B cell (primary cell): ENCODE results near the gene STX4. TPM values are rescaled to one million over a fixed set of nuclear protein-coding genes. Genes with fewer than 3 reads are reported as not detected.
A peak's percentile ranks its signal among the peaks of the same experiment; 100 is the strongest.

Experiments
- ATAC-seq: fragments of 200-7000 bp; cut with Tn5 transposase; one replicate; pipeline ENCODE4 v1.10.0; 2021; ENCODE audit warnings: low read depth, mild to moderate bottlenecking, moderate number of reproducible peaks, moderate library complexity
- CTCF ChIA-PET: fragments of 350-600 bp; sonication (Branson Sonifier 250); formaldehyde crosslinking; loops from one replicate; lab custom pipeline; 2021; ENCODE audit warnings: antibody characterized with exemption, inconsistent platforms; lab: Charles Lee
- POLR2A ChIA-PET: fragments of 350-600 bp; sonication (Branson Sonifier 250); formaldehyde crosslinking; loops from one replicate; lab custom pipeline; 2021; ENCODE audit warnings: antibody characterized with exemption; lab: Charles Lee
- DNase-seq: peaks from one replicate; pipeline ENCODE4 v3.0.0; 2013
- H2AFZ ChIP-seq: 2 replicates; pipeline ENCODE4 v1.6.1; 2012; ENCODE audit warnings: mild to moderate bottlenecking, low read depth, low read length; ENCODE audit not compliant: insufficient read depth, poor library complexity, severe bottlenecking
- H3K27ac ChIP-seq, 2 donors: 1 replicate in 1 of 2; 2 replicates in 1 of 2; pipeline ENCODE4 v1.5.1; 2012 to 2013; ENCODE audit warnings: low read length in 2 of 2, mild to moderate bottlenecking in 2 of 2, moderate library complexity in 1 of 2
- H3K27me3 ChIP-seq, 4 experiments: fragments of 200-600 bp in 1 of 4; sonication (generic) in 1 of 4; replicated peaks in 1 of 4; 1 replicate in 2 of 4; 2 replicates in 2 of 4; pipeline versions ENCODE4 v1.6.1 to v1.7.0; 2013 to 2016; ENCODE audit warnings: low read length in 3 of 4, mild to moderate bottlenecking in 2 of 4, mixed read lengths in 1 of 4, moderate library complexity in 1 of 4; ENCODE audit not compliant: insufficient read depth in 4 of 4, control insufficient read depth in 3 of 4; ENCODE audit errors: control extremely low read depth in 1 of 4
- H3K36me3 ChIP-seq, 2 experiments: replicated peaks in 1 of 2; 1 replicate in 1 of 2; 2 replicates in 1 of 2; pipeline versions ENCODE4 v1.6.1 to v1.7.1; 2013; ENCODE audit warnings: low read length in 1 of 2; ENCODE audit not compliant: insufficient read depth in 2 of 2, control insufficient read depth in 1 of 2; ENCODE audit errors: control extremely low read depth in 1 of 2, extremely low read depth in 1 of 2
- H3K4me1 ChIP-seq, 2 donors: fragments of 200-600 bp in 1 of 2; sonication (generic) in 1 of 2; 1 replicate in 1 of 2; 2 replicates in 1 of 2; pipeline versions ENCODE4 v1.5.1 to v1.6.1; 2013 to 2017; ENCODE audit warnings: low read length in 2 of 2; ENCODE audit not compliant: control insufficient read depth in 2 of 2, insufficient read depth in 2 of 2
- H3K4me2 ChIP-seq: replicated peaks from 2 replicates; pipeline ENCODE3; 2012; ENCODE audit warnings: mild to moderate bottlenecking, low read depth, low read length; ENCODE audit not compliant: poor library complexity, severe bottlenecking
- H3K4me3 ChIP-seq, 5 experiments: fragments of 200-600 bp in 1 of 5; sonication (generic) in 1 of 5; 1 replicate in 3 of 5; 2 replicates in 2 of 5; pipeline versions ENCODE4 v1.5.1 to v1.7.0; 2011 to 2016; ENCODE audit warnings: low read length in 4 of 5, mild to moderate bottlenecking in 4 of 5, low read depth in 2 of 5, control low read depth in 1 of 5, moderate library complexity in 1 of 5; ENCODE audit not compliant: insufficient read depth in 1 of 5; ENCODE audit errors: control extremely low read depth in 1 of 5, extremely low read depth in 1 of 5
- H3K79me2 ChIP-seq: fragments of 200-600 bp; sonication (generic); one replicate; pipeline ENCODE4 v1.6.0; 2016; ENCODE audit warnings: low read length; ENCODE audit not compliant: control insufficient read depth, insufficient read depth
- H3K9ac ChIP-seq: fragments of 200-600 bp; sonication (generic); 2 replicates; pipeline ENCODE4 v1.6.1; 2017; ENCODE audit warnings: mild to moderate bottlenecking, low read length, moderate library complexity
- H3K9me3 ChIP-seq, 3 donors: one replicate each; pipeline versions ENCODE4 v1.6.1 to v1.7.1; 2013; ENCODE audit warnings: low read length in 2 of 3; ENCODE audit not compliant: control insufficient read depth in 2 of 3, insufficient read depth in 1 of 3; ENCODE audit errors: control extremely low read depth in 1 of 3
- H4K20me1 ChIP-seq: 2 replicates; pipeline ENCODE4 v1.6.0; 2012; ENCODE audit warnings: mild to moderate bottlenecking, low read length; ENCODE audit not compliant: insufficient read depth, control insufficient read depth, poor library complexity, severe bottlenecking
- H3K27ac Mint-ChIP-seq: one replicate; pipeline ENCODE4 v1.8.0; 2021; ENCODE audit warnings: mixed read lengths
- H3K27me3 Mint-ChIP-seq: one replicate; pipeline ENCODE4 v1.8.0; 2021; ENCODE audit warnings: mixed read lengths
- H3K4me1 Mint-ChIP-seq: one replicate; pipeline ENCODE4 v1.8.0; 2021; ENCODE audit warnings: mixed read lengths
- H3K4me3 Mint-ChIP-seq: one replicate; pipeline ENCODE4 v1.8.0; 2021; ENCODE audit warnings: mixed read lengths
- H3K9me3 Mint-ChIP-seq: one replicate; pipeline ENCODE4 v1.8.0; 2022; ENCODE audit warnings: mixed read lengths; ENCODE audit not compliant: insufficient read depth
- CTCF ChIP-seq: fragments of 200-600 bp; IDR thresholded peaks from one replicate; pipeline ENCODE4 v1.8.0; 2022; ENCODE audit warnings: antibody characterized with exemption, mild to moderate bottlenecking
- EZH2 ChIP-seq: IDR thresholded peaks from 2 replicates; pipeline ENCODE4 v1.6.1; 2012; ENCODE audit warnings: borderline replicate concordance, low read depth, mild to moderate bottlenecking, moderate library complexity, low read length; ENCODE audit not compliant: insufficient read depth, poor library complexity, severe bottlenecking
- WGBS: methylation state at CpG from one replicate; pipeline ENCODE4 v1.1.5; 2013; ENCODE audit warnings: missing lambda C conversion rate; ENCODE audit not compliant: insufficient coverage; 5-methylcytosine and 5-hydroxymethylcytosine counted together
- intact Hi-C: fragments of 100-400 bp; cut with micrococcal nuclease; formaldehyde crosslinking; loops from one replicate; pipeline ENCODE4 v1.10.0; 2022
- polyA plus RNA-seq: library from polyadenylated mRNA; depleted of rRNA; stranded (reverse); fragments of >200 nt; gene quantifications from 2 replicates; pipeline ENCODE4 v1.2.3, GENCODE V29; 2012
- total RNA-seq, 2 donors: library from RNA; stranded (reverse); fragments of 120-200 nt in 1 of 2; gene quantifications; 1 replicate in 1 of 2; 2 replicates in 1 of 2; pipeline versions ENCODE4 v1.2.3 to v1.2.4, GENCODE V29; 2013 to 2022

The STX4 gene
- total and polyA plus RNA-seq, 2 donors (not counting 1 experiment from before 2014, with no cell fraction given), result 120 to 133 TPM

- POLR2A ChIA-PET, result interaction anchor here (0.8 to 2.4 kb wide), 12 partner anchors 11 to 800 kb away, joined by 3 to 28 read pairs (median 6); partner anchors contain the start of genes ARMC5, FUS, KAT8 and SETD1A
- Mint-ChIP-seq H3K4me1 (peaks cover 38% of the 10 kb centered on the region), H3K27ac (peak overlapping the region; percentile 96), H3K27me3 (no peaks in the 10 kb centered on the region), H3K9me3 (no peaks in the 10 kb centered on the region), H3K4me3 (peak overlapping the region; percentile 95)
- ATAC-seq (peak; percentile 56), DNase-seq (peak; percentile 91)
- peaks cover 20 to 25% of the 10 kb centered on the region in 2 donors for H3K4me1 ChIP-seq
- peak overlapping the region; percentile 78 for H3K4me2 ChIP-seq
- peaks cover 48% of the 10 kb centered on the region for H3K79me2 ChIP-seq
- H3K9ac ChIP-seq, result peak overlapping the region; percentile 89
- peaks cover 0 to 17% of the 10 kb centered on the region in 2 experiments for H3K36me3 ChIP-seq
- TF ChIP-seq CTCF, result no peak
- no peak for TF ChIP-seq EZH2
- peak overlapping the region; percentile 94 for H2AFZ ChIP-seq
- CTCF ChIA-PET, result interaction anchor here (1.0 to 2.1 kb wide), 10 partner anchors 19 to 309 kb away, joined by 3 to 18 read pairs (median 4); partner anchors contain the start of genes HSD3B7, KAT8 and STX4
- intact Hi-C loops, result loop anchor here (1.0 to 5.0 kb wide), 2 partner anchors 76 to 1111 kb away; partner anchors contain the start of gene TMEM219
- no peaks in the 10 kb centered on the region for H3K27me3 ChIP-seq
- H3K27ac ChIP-seq, result peak overlapping the region; percentile 78 to 89
- peaks cover 0 to 3% (median 0%) of the 10 kb centered on the region in 3 donors for H3K9me3 ChIP-seq
- H3K4me3 ChIP-seq, result peak overlapping the region; percentile 73 to 99 (median 91)
- peaks cover 18% of the 10 kb centered on the region for H4K20me1 ChIP-seq
- WGBS, result under 1% methylated on average over 83 of the region's 83 CpGs
These were observed 40.0 kb downstream of the STX4 start for GRCh38 chr16:31073142-31073969.
